PC-9 (cell line): ENCODE data around the gene LCLAT1.

Experiments used
- CTCF ChIP-seq: fragments of 200-600 bp; sonication (generic); conservative IDR thresholded peaks from 2 replicates; pipeline ENCODE4 v1.6.1; 2017; ENCODE audit warnings: mixed run types, antibody characterized with exemption, mild to moderate bottlenecking, moderate library complexity
- EZH2 ChIP-seq: fragments of 200-600 bp; sonication (generic); IDR thresholded peaks from 2 replicates; pipeline ENCODE4 v1.8.0; 2017; ENCODE audit warnings: antibody characterized with exemption, low read depth

- TF ChIP-seq CTCF (no peak), EZH2 (no peak)
Measured at GRCh38 chr2:30484145-30484544, 37.1 kb downstream of the LCLAT1 start.
